GM10248 (cell line): ENCODE results near the gene TMEM145.
"Not testable (repeated sequence)": the region's sequence is repeated elsewhere in the genome, so short reads cannot be mapped to it uniquely, and the experiment has no call there.

Experiments used
- CTCF ChIA-PET: fragments of 300-600 bp; sonication (Branson Sonifier 250); formaldehyde crosslinking; extraction: SDS; loops from one replicate; lab custom pipeline; 2021; ENCODE audit warnings: antibody characterized with exemption; lab: Yijun Ruan, JAX
- POLR2A ChIA-PET: fragments of 350-650 bp; sonication (Branson Sonifier 250); formaldehyde crosslinking; extraction: SDS; loops from one replicate; lab custom pipeline; 2020; ENCODE audit warnings: antibody characterized with exemption; lab: Yijun Ruan, JAX
- DNase-seq: peaks from one replicate; pipeline ENCODE4 v3.0.0; 2012; ENCODE audit errors: extremely low spot score
- CTCF ChIP-seq: IDR thresholded peaks from 2 replicates; pipeline ENCODE4 v1.5.1; 2012; ENCODE audit warnings: mild to moderate bottlenecking, low read depth; ENCODE audit errors: extremely low read depth, missing control alignments, control extremely low read depth

Gene TMEM145

GRCh38 chr19:42313096-42313839 is at the start of gene TMEM145:
TMEM145 (plus strand) TSS chr19:42313309; CDS start chr19:42313377, 68 bp downstream.
- CTCF ChIA-PET = no interaction called here
- TF ChIP-seq CTCF = peak; percentile 5
- POLR2A ChIA-PET = no interaction called here
- peak; percentile 63 for DNase-seq

- DNase-seq, POLR2A ChIA-PET: not testable (repeated sequence)
- CTCF ChIA-PET = interaction anchor here (1.0 to 2.3 kb wide), 2 partner anchors 13 to 22 kb away, joined by 3 to 7 read pairs; no protein-coding TSS in a partner anchor
Observed at GRCh38 chr19:42266105-42266504, 47.0 kb upstream of the TMEM145 start.

GRCh38 chr19:42266928-42267603 is 46.0 kb upstream of the TMEM145 start:
- POLR2A ChIA-PET, DNase-seq: not testable (repeated sequence)
- CTCF ChIA-PET = interaction anchor here (1.0 to 2.3 kb wide), 5 partner anchors 12 to 159 kb away, joined by 3 to 7 read pairs (median 3); no protein-coding TSS in a partner anchor

- ChIA-PET POLR2A (no interaction called here), CTCF (interaction anchor here (1.0 to 2.3 kb wide), 4 partner anchors 12 to 159 kb away, joined by 3 to 7 read pairs (median 4); no protein-coding TSS in a partner anchor)
- DNase-seq = no peak
- TF ChIP-seq CTCF = no peak
Observed at GRCh38 chr19:42267644-42268141, 45.4 kb upstream of the TMEM145 start.

GRCh38 chr19:42268142-42268703 is 44.9 kb upstream of the TMEM145 start:
- ChIA-PET CTCF (interaction anchor here (1.0 to 2.3 kb wide), 4 partner anchors 12 to 160 kb away, joined by 3 to 7 read pairs (median 4); no protein-coding TSS in a partner anchor), POLR2A (no interaction called here)
- peak; percentile 93 for DNase-seq
- no peak for TF ChIP-seq CTCF

- DNase-seq = peak; percentile 95
- ChIA-PET POLR2A (no interaction called here), CTCF (interaction anchor here (1.8 to 3.2 kb wide), 3 partner anchors 11 to 28 kb away, joined by 5 to 30 read pairs (median 5); no protein-coding TSS in a partner anchor)
- no peak for TF ChIP-seq CTCF
Observed at GRCh38 chr19:42268704-42269477, 44.2 kb upstream of the TMEM145 start, which contains the start of gene CIC. CIC (plus strand) TSS chr19:42269252; CDS start chr19:42271784, 2,532 bp downstream.
